ENCODE data around the gene UTP11. TPM values are rescaled to one million over a fixed set of nuclear protein-coding genes. Genes with fewer than 3 reads are reported as not detected.
A peak's percentile ranks its signal among the peaks of the same experiment; 100 is the strongest.

The UTP11 gene
- polyA plus RNA-seq, 4 donors, result 17.0 to 31.7 (median 26.5) TPM

DNA sequence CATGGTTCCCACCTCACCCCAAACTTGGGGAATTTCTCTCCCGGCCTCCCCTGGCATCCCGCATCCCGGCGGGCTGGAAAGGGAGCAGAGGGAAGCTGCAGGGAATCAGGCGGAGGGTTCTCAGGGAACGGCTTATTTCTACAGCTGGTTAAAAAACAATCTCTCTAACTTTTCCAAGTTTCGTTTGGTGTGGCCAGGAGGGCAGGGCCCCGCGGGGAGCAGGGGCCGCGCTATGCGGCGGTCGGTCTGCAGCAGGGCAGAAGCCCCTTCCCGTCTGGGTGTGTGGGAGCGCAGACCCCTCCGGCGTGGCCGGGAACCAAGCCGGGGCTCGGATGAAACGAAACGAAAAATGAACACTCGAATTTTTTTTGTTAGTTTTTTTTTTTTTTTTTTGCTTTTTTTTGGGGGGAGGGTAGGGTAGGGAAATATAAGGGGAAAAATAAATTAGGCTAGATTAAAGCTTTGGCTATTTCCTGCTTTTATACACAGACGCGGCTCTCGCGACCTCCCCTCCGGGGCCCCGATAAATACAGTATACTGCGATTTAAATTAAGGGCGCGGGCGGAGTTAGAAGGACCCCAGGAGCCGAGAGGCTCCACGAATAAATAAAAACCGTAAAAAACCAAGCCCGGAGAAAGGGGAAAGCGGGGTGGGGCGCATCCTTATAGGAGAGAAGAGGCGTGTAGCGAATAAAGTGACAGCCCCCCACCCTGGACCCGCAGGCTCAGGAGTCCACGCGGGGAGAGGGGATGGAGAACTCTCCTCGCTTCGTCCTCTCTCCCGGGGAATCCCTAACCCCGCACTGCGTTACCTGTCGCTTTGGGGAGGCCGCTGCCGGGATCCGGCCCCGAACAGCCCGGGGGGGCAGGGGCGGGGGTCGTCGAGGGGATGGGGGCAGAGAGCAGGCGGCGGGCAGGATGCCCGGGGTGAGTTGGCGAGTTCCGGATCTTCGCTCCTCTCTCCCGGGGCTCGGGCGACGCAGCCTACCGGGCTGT, 32.0 kb downstream of the UTP11 start:
- WGBS, 3 donors, result 5 to 7% (median 6%) methylated on average over 60 to 70 of the region's 70 CpGs
- Histone ChIP-seq H3K36me3 (ENCODE audit: control insufficient read depth in 3 of 3, insufficient read depth in 2 of 3, low read depth in 1 of 3, low read length in 3 of 3) (no peaks in the 10 kb centered on the region), H3K4me1 (ENCODE audit: control insufficient read depth in 3 of 3, insufficient read depth in 2 of 3, low read depth in 1 of 3, low read length in 2 of 3) (peaks cover 0 to 4% (median 0%) of the 10 kb centered on the region in 3 donors), H3K27me3 (ENCODE audit: control insufficient read depth in 3 of 3, insufficient read depth in 3 of 3, low read length in 3 of 3) (peaks cover 17 to 76% (median 35%) of the 10 kb centered on the region in 3 donors), H3K9me3 (ENCODE audit: control insufficient read depth in 2 of 2, insufficient read depth in 1 of 2, low read depth in 1 of 2, low read length in 1 of 2) (no peaks in the 10 kb centered on the region), H3K4me3 (ENCODE audit: low read depth in 1 of 3, low read length in 3 of 3) (peak overlapping the region in 2 of 3 donors; percentile 5 to 8), H3K27ac (ENCODE audit: low read depth in 1 of 3, low read length in 2 of 3) (no peak overlapping the region)
- DNase-seq, result no peak
- no peak for FAIRE-seq

DNA sequence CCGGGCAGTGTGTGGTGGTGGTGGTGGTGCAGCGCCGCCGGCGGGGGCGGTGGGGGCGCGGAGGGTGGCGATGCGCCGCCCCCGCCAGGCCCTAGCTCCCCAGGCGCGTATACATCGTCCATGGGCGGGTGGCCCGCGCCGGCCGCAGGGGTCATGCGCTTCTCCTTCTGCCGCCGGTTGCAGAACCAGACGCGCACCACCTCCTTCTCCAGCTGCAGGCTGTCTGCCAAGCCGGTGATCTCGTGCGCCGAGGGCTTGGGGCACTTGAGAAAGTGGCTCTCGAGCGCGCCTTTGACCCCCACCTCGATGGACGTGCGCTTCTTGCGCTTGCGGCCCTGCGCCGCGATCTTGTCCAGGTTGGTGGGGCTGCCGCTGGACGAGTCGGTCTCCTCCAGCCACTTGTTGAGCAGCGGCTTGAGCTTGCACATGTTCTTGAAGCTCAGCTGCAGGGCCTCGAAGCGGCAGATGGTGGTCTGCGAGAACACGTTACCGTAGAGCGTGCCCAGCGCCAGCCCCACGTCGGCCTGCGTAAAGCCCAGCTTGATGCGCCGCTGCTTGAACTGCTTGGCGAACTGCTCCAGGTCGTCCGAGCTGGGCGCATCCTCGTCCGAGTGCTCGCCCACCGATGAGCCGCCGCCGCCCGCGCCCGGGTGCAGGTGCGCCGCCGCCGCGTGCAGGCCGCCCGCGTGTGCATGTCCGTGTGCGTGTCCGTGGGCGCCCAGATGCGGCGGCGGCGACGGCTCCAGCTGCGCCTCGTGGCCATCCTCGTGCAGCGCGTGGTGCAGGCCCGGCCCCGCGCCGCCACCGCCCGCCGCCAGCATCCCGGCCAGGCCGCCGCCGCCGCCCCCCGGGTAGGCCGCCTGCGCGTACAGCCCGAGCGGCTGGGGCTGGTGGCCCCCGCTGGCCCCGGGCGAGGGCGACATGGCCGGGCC, 33.1 kb downstream of the UTP11 start:
- Histone ChIP-seq H3K36me3 (ENCODE audit: control insufficient read depth in 3 of 3, insufficient read depth in 2 of 3, low read depth in 1 of 3, low read length in 3 of 3) (no peaks in the 10 kb centered on the region), H3K9me3 (ENCODE audit: control insufficient read depth in 2 of 2, insufficient read depth in 1 of 2, low read depth in 1 of 2, low read length in 1 of 2) (no peaks in the 10 kb centered on the region), H3K27me3 (ENCODE audit: control insufficient read depth in 3 of 3, insufficient read depth in 3 of 3, low read length in 3 of 3) (peaks cover 17 to 78% (median 35%) of the 10 kb centered on the region in 3 donors), H3K27ac (ENCODE audit: low read depth in 1 of 3, low read length in 2 of 3) (no peak overlapping the region), H3K4me3 (ENCODE audit: low read depth in 1 of 3, low read length in 3 of 3) (peak overlapping the region in 1 of 3 donors; percentile 55), H3K4me1 (ENCODE audit: control insufficient read depth in 3 of 3, insufficient read depth in 2 of 3, low read depth in 1 of 3, low read length in 2 of 3) (peaks cover 0 to 4% (median 0%) of the 10 kb centered on the region in 3 donors)
- FAIRE-seq (no peak), DNase-seq (peak in 1 of 2 donors; percentile 36)
- 2 to 6% (median 4%) methylated on average over 54 to 115 of the region's 115 CpGs for WGBS, 3 donors

DNA sequence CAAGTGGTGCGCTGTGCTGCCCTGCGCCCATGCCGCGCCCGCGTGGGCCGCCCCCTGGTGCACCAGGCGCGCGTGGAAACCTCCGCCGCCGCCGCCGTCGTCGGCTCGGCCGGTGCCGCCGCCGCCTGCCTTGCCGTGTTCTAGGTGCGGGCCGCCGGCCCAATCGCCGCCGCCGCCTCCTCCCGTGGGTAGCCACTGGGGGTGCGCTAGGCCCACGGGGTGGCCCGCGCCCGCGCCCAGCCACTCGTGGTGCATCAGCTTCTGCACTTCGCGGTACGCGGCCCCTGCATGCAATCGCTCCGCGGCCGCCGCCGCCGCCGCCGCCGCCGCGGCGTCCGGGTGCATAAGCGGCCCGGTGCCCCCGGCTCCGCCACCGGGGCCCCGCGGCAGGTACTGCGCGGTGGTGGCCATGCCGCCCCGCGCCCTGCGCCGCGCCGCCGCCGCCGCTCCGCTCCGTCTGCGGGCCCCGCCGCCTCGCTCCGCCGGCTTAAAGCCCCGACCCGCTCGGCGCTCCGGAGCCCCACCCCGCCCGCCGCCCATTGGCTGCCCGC, 33.9 kb downstream of the UTP11 start, which contains the start of gene POU3F1:
TSS of gene POU3F1 (minus strand) at position 461 of the 551 bp plus-strand sequence. CDS start at position 411, 50 bp downstream.
- peaks cover 17 to 78% (median 35%) of the 10 kb centered on the region in 3 donors for H3K27me3 ChIP-seq (ENCODE audit: control insufficient read depth in 3 of 3, insufficient read depth in 3 of 3, low read length in 3 of 3)
- H3K27ac ChIP-seq (ENCODE audit: low read depth in 1 of 3, low read length in 2 of 3), result no peak within 1 kb of the TSS
- FAIRE-seq (no peak), DNase-seq (no peak)
- H3K4me1 ChIP-seq (ENCODE audit: control insufficient read depth in 3 of 3, insufficient read depth in 2 of 3, low read depth in 1 of 3, low read length in 2 of 3), result peaks cover 0 to 4% (median 0%) of the 10 kb centered on the region in 3 donors
- peak within 1 kb of the TSS; percentile 19 to 55 (median 50) for H3K4me3 ChIP-seq (ENCODE audit: low read depth in 1 of 3, low read length in 3 of 3)
- H3K9me3 ChIP-seq (ENCODE audit: control insufficient read depth in 2 of 2, insufficient read depth in 1 of 2, low read depth in 1 of 2, low read length in 1 of 2), result no peaks in the 10 kb centered on the region
- WGBS, 3 donors, result 1 to 3% (median 2%) methylated on average over 14 to 92 of the region's 92 CpGs
- H3K36me3 ChIP-seq (ENCODE audit: control insufficient read depth in 3 of 3, insufficient read depth in 2 of 3, low read depth in 1 of 3, low read length in 3 of 3), result no peaks in the 10 kb centered on the region

DNA sequence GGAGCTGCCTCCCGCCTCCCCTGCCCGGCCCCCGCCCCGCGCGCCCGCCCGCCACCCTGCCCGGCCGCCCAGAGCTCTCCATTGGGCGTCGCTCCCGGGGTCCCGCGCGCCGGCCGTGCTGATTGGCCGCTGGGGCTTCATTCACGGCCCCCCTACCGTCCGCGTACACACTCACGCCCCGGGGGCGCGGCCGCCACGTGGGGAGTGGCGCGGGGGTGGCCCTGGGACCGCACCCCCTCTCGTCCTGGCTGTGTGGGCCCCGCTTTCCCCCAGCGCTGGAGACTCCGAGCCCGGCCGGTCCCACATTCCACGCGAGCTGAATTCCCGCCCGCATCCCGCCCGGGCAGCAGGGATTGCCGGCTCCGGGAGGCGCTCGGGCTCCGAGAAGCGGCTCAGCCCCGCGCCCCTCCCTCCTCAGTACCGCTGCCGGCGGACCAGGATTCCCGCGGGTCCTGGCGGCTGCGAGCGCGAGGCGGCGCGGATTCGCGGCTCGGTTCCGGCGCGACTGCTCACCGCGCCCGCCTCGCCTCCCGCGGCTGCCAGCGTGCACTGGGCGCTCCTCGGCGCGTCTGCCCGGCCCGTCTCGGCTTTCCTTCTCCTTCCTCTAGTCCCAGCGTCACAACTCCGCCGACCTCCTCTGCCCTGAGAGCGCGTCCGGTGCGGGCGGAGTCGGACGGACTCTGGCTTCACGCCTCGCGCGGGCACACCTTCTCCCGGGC, 34.5 kb downstream of the UTP11 start:
- H3K4me1 ChIP-seq (ENCODE audit: control insufficient read depth in 3 of 3, insufficient read depth in 2 of 3, low read depth in 1 of 3, low read length in 2 of 3), result peaks cover 0 to 4% (median 0%) of the 10 kb centered on the region in 3 donors
- H3K4me3 ChIP-seq (ENCODE audit: low read depth in 1 of 3, low read length in 3 of 3), result peak overlapping the region; percentile 19 to 55 (median 50)
- H3K27ac ChIP-seq (ENCODE audit: low read depth in 1 of 3, low read length in 2 of 3), result no peak overlapping the region
- WGBS, 3 donors, result 0 to 1% (median 1%) methylated on average over 58 to 99 of the region's 99 CpGs
- FAIRE-seq (no peak), DNase-seq (peak; percentile 52 to 72)
- H3K36me3 ChIP-seq (ENCODE audit: control insufficient read depth in 3 of 3, insufficient read depth in 2 of 3, low read depth in 1 of 3, low read length in 3 of 3), result no peaks in the 10 kb centered on the region
- peaks cover 17 to 78% (median 32%) of the 10 kb centered on the region in 3 donors for H3K27me3 ChIP-seq (ENCODE audit: control insufficient read depth in 3 of 3, insufficient read depth in 3 of 3, low read length in 3 of 3)
- no peaks in the 10 kb centered on the region for H3K9me3 ChIP-seq (ENCODE audit: control insufficient read depth in 2 of 2, insufficient read depth in 1 of 2, low read depth in 1 of 2, low read length in 1 of 2)

DNA sequence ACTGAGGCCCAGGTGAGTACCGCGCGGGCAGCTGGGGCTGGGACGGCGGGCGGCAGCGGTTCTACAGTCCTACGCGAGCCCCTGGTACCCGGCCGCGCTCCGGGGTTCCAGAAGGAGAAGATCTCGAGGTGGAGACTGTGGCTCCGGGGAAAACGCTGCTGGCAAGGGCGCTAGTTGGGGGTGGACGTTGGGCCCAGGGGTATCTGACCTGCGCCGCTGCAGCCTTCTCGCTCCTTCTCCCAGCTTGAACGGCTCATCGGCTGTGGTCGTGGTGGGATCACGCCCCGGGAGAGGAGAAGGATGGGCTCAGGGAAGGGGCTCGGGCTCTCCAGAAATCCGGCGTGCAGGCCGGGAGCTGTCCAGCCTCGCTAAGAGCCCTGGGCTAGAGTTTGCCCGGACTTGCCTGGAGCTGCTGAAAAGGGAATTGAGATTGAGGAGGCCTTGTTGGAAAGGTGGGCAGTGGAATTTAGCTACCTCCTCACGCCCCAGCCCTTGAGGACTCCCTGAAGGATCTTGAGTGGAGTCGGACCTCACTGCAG, 35.1 kb downstream of the UTP11 start:
- Histone ChIP-seq H3K27me3 (ENCODE audit: control insufficient read depth in 3 of 3, insufficient read depth in 3 of 3, low read length in 3 of 3) (peaks cover 15 to 78% (median 26%) of the 10 kb centered on the region in 3 donors), H3K27ac (ENCODE audit: low read depth in 1 of 3, low read length in 2 of 3) (no peak overlapping the region), H3K9me3 (ENCODE audit: control insufficient read depth in 2 of 2, insufficient read depth in 1 of 2, low read depth in 1 of 2, low read length in 1 of 2) (no peaks in the 10 kb centered on the region), H3K4me3 (ENCODE audit: low read depth in 1 of 3, low read length in 3 of 3) (peak overlapping the region in 1 of 3 donors; percentile 55), H3K4me1 (ENCODE audit: control insufficient read depth in 3 of 3, insufficient read depth in 2 of 3, low read depth in 1 of 3, low read length in 2 of 3) (peaks cover 0 to 4% (median 0%) of the 10 kb centered on the region in 3 donors), H3K36me3 (ENCODE audit: control insufficient read depth in 3 of 3, insufficient read depth in 2 of 3, low read depth in 1 of 3, low read length in 3 of 3) (no peaks in the 10 kb centered on the region)
- WGBS, 3 donors, result 7 to 16% (median 14%) methylated on average over 32 to 34 of the region's 34 CpGs
- no peak for DNase-seq
- FAIRE-seq, result no peak

DNA sequence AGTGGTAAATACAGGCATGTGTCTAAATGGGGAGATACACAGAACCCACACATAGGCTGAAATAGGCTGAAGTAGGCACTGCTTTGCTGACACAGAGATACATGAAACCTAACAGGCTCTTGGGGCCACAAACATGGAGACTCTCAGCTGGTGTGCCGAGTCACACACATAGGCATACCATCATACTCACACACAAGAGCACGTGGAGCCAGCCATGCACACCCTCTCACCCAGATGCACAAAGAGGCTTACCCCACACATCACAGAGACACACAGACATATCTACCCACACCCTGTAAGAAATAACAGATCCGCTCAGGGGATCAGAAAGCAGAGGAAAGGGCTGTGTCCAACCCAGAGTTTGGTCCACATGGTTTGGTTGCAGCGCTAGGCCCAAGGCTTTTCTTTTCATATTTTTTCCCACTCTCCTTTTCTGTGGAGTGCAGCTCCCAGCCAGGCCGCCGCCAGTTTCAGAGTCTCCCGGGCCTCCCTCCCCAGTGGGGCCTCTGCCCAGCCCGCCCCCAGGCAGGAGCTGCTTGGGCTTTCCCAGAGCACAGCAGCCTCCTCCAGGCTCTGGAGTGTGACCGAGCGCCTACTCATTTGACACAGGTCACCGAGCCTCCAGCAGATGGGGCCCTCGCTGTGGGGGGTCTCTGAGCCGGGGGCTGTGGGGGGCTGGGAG, 38.0 kb downstream of the UTP11 start:
- DNase-seq (no peak), FAIRE-seq (no peak)
- Histone ChIP-seq H3K4me1 (ENCODE audit: control insufficient read depth in 3 of 3, insufficient read depth in 2 of 3, low read depth in 1 of 3, low read length in 2 of 3) (no peaks in the 10 kb centered on the region), H3K27me3 (ENCODE audit: control insufficient read depth in 3 of 3, insufficient read depth in 3 of 3, low read length in 3 of 3) (peaks cover 7 to 64% (median 11%) of the 10 kb centered on the region in 3 donors), H3K4me3 (ENCODE audit: low read depth in 1 of 3, low read length in 3 of 3) (no peak overlapping the region), H3K9me3 (ENCODE audit: control insufficient read depth in 2 of 2, insufficient read depth in 1 of 2, low read depth in 1 of 2, low read length in 1 of 2) (no peaks in the 10 kb centered on the region), H3K36me3 (ENCODE audit: control insufficient read depth in 3 of 3, insufficient read depth in 2 of 3, low read depth in 1 of 3, low read length in 3 of 3) (no peaks in the 10 kb centered on the region), H3K27ac (ENCODE audit: low read depth in 1 of 3, low read length in 2 of 3) (no peak overlapping the region)
- WGBS, 3 donors, result 59 to 70% (median 68%) methylated on average over 13 of the region's 13 CpGs

DNA sequence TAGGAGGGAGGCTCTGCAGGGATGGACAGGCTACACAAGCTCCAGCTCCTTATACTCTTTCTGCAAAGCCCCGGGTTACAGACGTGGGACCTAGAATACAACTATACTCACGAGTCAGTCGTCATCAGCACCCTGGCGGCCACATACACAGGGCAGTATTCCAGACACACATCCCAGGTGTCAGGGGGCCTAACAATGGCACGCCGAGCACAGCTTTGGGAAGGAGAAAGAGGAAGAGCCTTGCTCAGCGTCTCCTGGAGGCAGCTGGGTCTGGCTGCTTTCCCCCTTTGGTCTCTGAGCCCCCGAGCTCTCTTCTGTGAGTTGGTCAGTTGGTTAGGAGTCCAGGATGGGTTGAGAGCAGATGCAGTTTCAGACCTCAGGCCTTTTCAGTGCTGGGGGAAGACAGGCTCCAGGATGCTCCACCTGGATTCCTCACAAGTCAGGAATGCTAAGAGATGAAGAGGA, 38.6 kb downstream of the UTP11 start:
- FAIRE-seq (no peak), DNase-seq (no peak)
- Histone ChIP-seq H3K36me3 (ENCODE audit: control insufficient read depth in 3 of 3, insufficient read depth in 2 of 3, low read depth in 1 of 3, low read length in 3 of 3) (no peaks in the 10 kb centered on the region), H3K9me3 (ENCODE audit: control insufficient read depth in 2 of 2, insufficient read depth in 1 of 2, low read depth in 1 of 2, low read length in 1 of 2) (no peaks in the 10 kb centered on the region), H3K27me3 (ENCODE audit: control insufficient read depth in 3 of 3, insufficient read depth in 3 of 3, low read length in 3 of 3) (peaks cover 2 to 61% (median 8%) of the 10 kb centered on the region in 3 donors), H3K27ac (ENCODE audit: low read depth in 1 of 3, low read length in 2 of 3) (no peak overlapping the region), H3K4me3 (ENCODE audit: low read depth in 1 of 3, low read length in 3 of 3) (no peak overlapping the region), H3K4me1 (ENCODE audit: control insufficient read depth in 3 of 3, insufficient read depth in 2 of 3, low read depth in 1 of 3, low read length in 2 of 3) (no peaks in the 10 kb centered on the region)
- WGBS, 3 donors, result 65 to 76% (median 73%) methylated on average over 9 of the region's 9 CpGs
